Stomach (tissue), 9 donors: ENCODE data around the gene PLP2. TPM values are rescaled to one million over a fixed set of nuclear protein-coding genes. Genes with fewer than 3 reads are reported as not detected.
"Not testable (repeated sequence)": the region's sequence is repeated elsewhere in the genome, so short reads cannot be mapped to it uniquely, and the experiment has no call there.

ENCODE experiments used
- DNase-seq, 2 donors: peaks; one replicate each; pipeline versions ENCODE4 v3.0.0 to v3.0.0-alpha.2; 2013 to 2019
- H3K27ac ChIP-seq, 5 donors: fragments of 200-600 bp in 4 of 5; sonication (generic) in 4 of 5; one replicate each; pipeline ENCODE4 v1.5.1; 2013 to 2019; ENCODE audit warnings: mild to moderate bottlenecking in 1 of 5, moderate library complexity in 1 of 5
- H3K27me3 ChIP-seq, 3 donors: fragments of 200-600 bp; sonication (generic); one replicate each; pipeline ENCODE4 v1.5.1; 2017 to 2019; ENCODE audit warnings: mixed run types in 1 of 3
- H3K36me3 ChIP-seq, 4 donors: fragments of 200-600 bp; sonication (generic); 1 replicate in 3 of 4; 2 replicates in 1 of 4; pipeline ENCODE4 v1.5.1; 2016 to 2019
- H3K4me1 ChIP-seq, 4 donors: fragments of 200-600 bp; sonication (generic); one replicate each; pipeline ENCODE4 v1.5.1; 2016 to 2019
- H3K4me3 ChIP-seq, 4 donors: fragments of 200-600 bp; sonication (generic) in 3 of 4; one replicate each; pipeline ENCODE4 v1.5.1; 2016 to 2019; ENCODE audit warnings: mild to moderate bottlenecking in 1 of 4
- H3K9me3 ChIP-seq, 4 donors: fragments of 200-600 bp; sonication (generic); one replicate each; pipeline ENCODE4 v1.5.1; 2016 to 2019
- CTCF ChIP-seq, 7 experiments: fragments of 450-650 bp in 4 of 7; fragments of 200-600 bp in 3 of 7; sonication (generic) in 3 of 7; IDR thresholded peaks; one replicate each; pipeline ENCODE4 v1.5.1; 2016 to 2019; ENCODE audit warnings: antibody characterized with exemption in 7 of 7, control low read depth in 2 of 7, mild to moderate bottlenecking in 1 of 7
- EP300 ChIP-seq: sonication (generic); formaldehyde crosslinking; IDR thresholded peaks from one replicate; pipeline ENCODE4 v1.6.1; 2017; ENCODE audit warnings: antibody characterized with exemption
- POLR2A ChIP-seq, 4 donors: fragments of 450-650 bp; IDR thresholded peaks; one replicate each; pipeline ENCODE4 v1.6.1; 2016; ENCODE audit warnings: antibody characterized with exemption in 4 of 4, control low read depth in 2 of 4, mild to moderate bottlenecking in 1 of 4, moderate library complexity in 1 of 4
- POLR2AphosphoS5 ChIP-seq, 3 donors: sonication (generic); formaldehyde crosslinking; IDR thresholded peaks; one replicate each; pipeline ENCODE4 v1.6.1; 2016; ENCODE audit warnings: antibody characterized with exemption in 3 of 3
- WGBS, 5 donors: extraction: QIAGEN DNeasy Blood & Tissue Kit in 3 of 5; methylation state at CpG; one replicate each; pipeline versions ENCODE4 v1.1.5 to v1.1.7; 2013 to 2018; 5-methylcytosine and 5-hydroxymethylcytosine counted together
- intact Hi-C: fragments of 100-400 bp; cut with DNase I; formaldehyde crosslinking; loops from one replicate; pipeline ENCODE4 v1.15.1; 2023; ENCODE audit warnings: low total_unique reads
- polyA plus RNA-seq, 3 donors: library from polyadenylated mRNA; stranded (reverse); fragments of 200-250 nt; gene quantifications; one replicate each; pipeline ENCODE4 v1.2.3, GENCODE V29; 2013
- total RNA-seq, 5 donors: library from RNA; depleted of rRNA; stranded (reverse); fragments of >200 nt; gene quantifications; one replicate each; pipeline versions ENCODE4 v1.1.0 to v1.2.3, GENCODE V29; 2014 to 2016
- donor health status: healthy with polysubstance abuse.
- donor health status: Bipolar disorder and iron deficiency.
- donor health status: healthy.

PLP2 gene
- total and polyA plus RNA-seq, 8 donors, result 14.0 to 323 (median 66.6) TPM

GRCh38 chrX:49133759-49134158, 37.9 kb upstream of the PLP2 start:
- DNase-seq, result no peak
- TF ChIP-seq EP300 (no peak), POLR2AphosphoS5 (IDR thresholded peaks at IDR 0.05) (no peak), CTCF (IDR thresholded peaks at IDR 0.05) (no peak), POLR2A (IDR thresholded peaks at IDR 0.05) (no peak)
- 86 to 93% (median 90%) methylated on average over 1 of the region's 1 CpG for WGBS, 5 donors

GRCh38 chrX:49137492-49137891, 34.2 kb upstream of the PLP2 start:
- WGBS, 5 donors, result 71 to 100% (median 86%) methylated on average over 1 of the region's 1 CpG
- Histone ChIP-seq H3K36me3 (peaks cover 0 to 19% (median 0%) of the 10 kb centered on the region in 4 donors), H3K4me1 (no peaks in the 10 kb centered on the region), H3K27me3 (no peaks in the 10 kb centered on the region), H3K4me3 (no peak overlapping the region), H3K9me3 (peaks cover 0 to 62% (median 34%) of the 10 kb centered on the region in 4 donors), H3K27ac (no peak overlapping the region)
- TF ChIP-seq EP300 (no peak), POLR2A (IDR thresholded peaks at IDR 0.05) (no peak), CTCF (IDR thresholded peaks at IDR 0.05) (no peak), POLR2AphosphoS5 (IDR thresholded peaks at IDR 0.05) (no peak)
- intact Hi-C loops, result no loop called here
- DNase-seq, result peak in 1 of 2 donors; percentile 24

More at GRCh38 chrX:49133759-49134158, 37.9 kb upstream of the PLP2 start:
- H3K9me3 ChIP-seq, result peaks cover 0 to 25% (median 5%) of the 10 kb centered on the region in 4 donors
- intact Hi-C loops, result no loop called here
- no peak overlapping the region for H3K4me3 ChIP-seq
- no peaks in the 10 kb centered on the region for H3K4me1 ChIP-seq
- no peaks in the 10 kb centered on the region for H3K36me3 ChIP-seq
- H3K27ac ChIP-seq, result no peak overlapping the region
- no peaks in the 10 kb centered on the region for H3K27me3 ChIP-seq

- H3K4me3 ChIP-seq, result no peak overlapping the region
- DNase-seq, result no peak
- no peak overlapping the region for H3K27ac ChIP-seq
- WGBS, 5 donors, result 69 to 86% (median 78%) methylated on average over 4 of the region's 4 CpGs
- H3K36me3 ChIP-seq, result peaks cover 0 to 19% (median 0%) of the 10 kb centered on the region in 4 donors
- TF ChIP-seq POLR2A (IDR thresholded peaks at IDR 0.05), result no peak
- TF ChIP-seq CTCF (IDR thresholded peaks at IDR 0.05), result no peak
- TF ChIP-seq POLR2AphosphoS5 (IDR thresholded peaks at IDR 0.05), result no peak
- no peak for TF ChIP-seq EP300
- H3K4me1 ChIP-seq, result no peaks in the 10 kb centered on the region
- H3K27me3 ChIP-seq, result no peaks in the 10 kb centered on the region
- intact Hi-C loops, result no loop called here
- H3K9me3 ChIP-seq, result peaks cover 0 to 71% (median 42%) of the 10 kb centered on the region in 4 donors
Measured at GRCh38 chrX:49139713-49140112, 32.0 kb upstream of the PLP2 start.

GRCh38 chrX:49142264-49142663, 29.4 kb upstream of the PLP2 start:
- WGBS, 5 donors, result 39 to 62% (median 50%) methylated on average over 7 to 9 of the region's 9 CpGs
- H3K27me3 ChIP-seq, H3K4me3 ChIP-seq, H3K4me1 ChIP-seq, H3K27ac ChIP-seq, DNase-seq, intact Hi-C loops: not testable (repeated sequence)
- TF ChIP-seq CTCF (IDR thresholded peaks at IDR 0.05), result peak in 1 of 7 experiments; percentile 11
- Histone ChIP-seq H3K9me3 (peaks cover 0 to 62% (median 40%) of the 10 kb centered on the region in 4 donors), H3K36me3 (peaks cover 0 to 19% (median 0%) of the 10 kb centered on the region in 4 donors)

GRCh38 chrX:49143154-49143553, 28.5 kb upstream of the PLP2 start:
- Histone ChIP-seq H3K36me3 (peaks cover 0 to 19% (median 0%) of the 10 kb centered on the region in 4 donors), H3K9me3 (peaks cover 0 to 62% (median 37%) of the 10 kb centered on the region in 4 donors)
- H3K27ac ChIP-seq, H3K4me3 ChIP-seq, H3K27me3 ChIP-seq, intact Hi-C loops, H3K4me1 ChIP-seq, DNase-seq: not testable (repeated sequence)
- WGBS, 5 donors, result 68 to 79% (median 73%) methylated on average over 6 to 7 of the region's 7 CpGs
